Smooth muscle cell (in vitro differentiated cells): ENCODE results near the gene CCDC157. TPM values are rescaled to one million over a fixed set of nuclear protein-coding genes. Genes with fewer than 3 reads are reported as not detected.

ENCODE experiments used
- DNase-seq: peaks from one replicate; lab custom pipeline; 2025; ENCODE audit not compliant: unreplicated experiment; lab: John Stamatoyannopoulos, UW
- H2AFZ ChIP-seq: fragments of 200-600 bp; sonication (generic); 2 replicates; pipeline ENCODE4 v1.6.0; 2016; ENCODE audit warnings: antibody characterized with exemption, low read depth, mild to moderate bottlenecking
- H3F3A ChIP-seq: fragments of 200-600 bp; sonication (generic); 2 replicates; pipeline ENCODE4 v1.6.0; 2017; ENCODE audit warnings: antibody characterized with exemption, low read depth
- H3K27ac ChIP-seq: fragments of 200-600 bp; sonication (generic); 2 replicates; pipeline ENCODE4 v1.5.1; 2016; ENCODE audit warnings: low read depth, mild to moderate bottlenecking
- H3K27me3 ChIP-seq: fragments of 200-600 bp; sonication (generic); 2 replicates; pipeline ENCODE4 v1.6.1; 2016; ENCODE audit warnings: low read depth, mild to moderate bottlenecking
- H3K36me3 ChIP-seq: fragments of 200-600 bp; sonication (generic); 2 replicates; pipeline ENCODE4 v1.5.1; 2016; ENCODE audit warnings: low read depth
- H3K4me1 ChIP-seq: fragments of 200-600 bp; sonication (generic); 2 replicates; pipeline ENCODE4 v1.5.1; 2016; ENCODE audit warnings: low read depth
- H3K4me2 ChIP-seq: fragments of 200-600 bp; sonication (generic); 2 replicates; pipeline ENCODE4 v1.6.0; 2016; ENCODE audit warnings: mild to moderate bottlenecking
- H3K4me3 ChIP-seq: fragments of 200-600 bp; sonication (generic); 2 replicates; pipeline ENCODE4 v1.5.1; 2016; ENCODE audit warnings: mild to moderate bottlenecking
- H3K79me2 ChIP-seq: fragments of 200-600 bp; sonication (generic); 2 replicates; pipeline ENCODE4 v1.6.0; 2016; ENCODE audit warnings: low read depth, mild to moderate bottlenecking
- H3K9ac ChIP-seq: fragments of 200-600 bp; sonication (generic); 2 replicates; pipeline ENCODE4 v1.6.0; 2016; ENCODE audit warnings: low read depth
- H3K9me3 ChIP-seq: fragments of 200-600 bp; sonication (generic); replicated peaks from 2 replicates; pipeline ENCODE4 v1.5.1; 2016; ENCODE audit warnings: low read depth
- H4K20me1 ChIP-seq: fragments of 200-600 bp; sonication (generic); 2 replicates; pipeline ENCODE4 v1.6.0; 2016; ENCODE audit warnings: low read depth
- CTCF ChIP-seq: fragments of 200-600 bp; sonication (generic); IDR thresholded peaks from 2 replicates; pipeline ENCODE4 v1.5.1; 2017; ENCODE audit warnings: borderline replicate concordance, mild to moderate bottlenecking, antibody characterized with exemption; ENCODE audit not compliant: insufficient read depth, poor library complexity, severe bottlenecking
- WGBS: methylation state at CpG from one replicate; pipeline ENCODE4 v1.1.7; 2016; ENCODE audit warnings: low lambda C conversion rate; 5-methylcytosine and 5-hydroxymethylcytosine counted together
- polyA plus RNA-seq: library from polyadenylated mRNA; unstranded; fragments of >200 nt; fragmentation: Nextera tagmentation; extraction: Ambion mirVana; gene quantifications from 2 replicates; pipeline ENCODE4 v1.2.1, GENCODE V29; 2016
- total RNA-seq: library from RNA; depleted of rRNA; stranded (reverse); fragments of >200 nt; gene quantifications from 2 replicates; pipeline ENCODE4 v1.2.3, GENCODE V29; 2014

The CCDC157 gene
- total and polyA plus RNA-seq, 2 experiments from 2014 or later = 2.5 to 4.8 TPM

- WGBS = 75% methylated on average over 5 of the region's 5 CpGs
- H2AFZ ChIP-seq = no peak overlapping the region
- H4K20me1 ChIP-seq = peaks cover 99% of the 10 kb centered on the region
- peaks cover 87% of the 10 kb centered on the region for H3K79me2 ChIP-seq
- H3K9me3 ChIP-seq = no peaks in the 10 kb centered on the region
- H3K36me3 ChIP-seq = no peaks in the 10 kb centered on the region
- no peak for TF ChIP-seq CTCF
- no peak overlapping the region for H3K9ac ChIP-seq
- peaks cover 20% of the 10 kb centered on the region for H3K4me1 ChIP-seq
- peaks cover 34% of the 10 kb centered on the region for H3F3A ChIP-seq
- H3K4me2 ChIP-seq = no peak overlapping the region
- DNase-seq = no peak
- no peaks in the 10 kb centered on the region for H3K27me3 ChIP-seq
- H3K27ac ChIP-seq = peak overlapping the region; percentile 37
- H3K4me3 ChIP-seq = no peak overlapping the region
Measured at GRCh38 chr22:30308518-30309230, 48.1 kb upstream of the CCDC157 start.

GRCh38 chr22:30309951-30310741 lies 46.7 kb upstream of the CCDC157 start:
- H3K27me3 ChIP-seq = no peaks in the 10 kb centered on the region
- H3K79me2 ChIP-seq = peaks cover 91% of the 10 kb centered on the region
- no peak overlapping the region for H3K4me3 ChIP-seq
- DNase-seq = no peak
- peak overlapping the region; percentile 62 for H3K27ac ChIP-seq
- H3K36me3 ChIP-seq = no peaks in the 10 kb centered on the region
- H4K20me1 ChIP-seq = peaks cover 99% of the 10 kb centered on the region
- peaks cover 25% of the 10 kb centered on the region for H3F3A ChIP-seq
- 47% methylated on average over 7 of the region's 7 CpGs for WGBS
- H3K4me1 ChIP-seq = peaks cover 20% of the 10 kb centered on the region
- H3K9me3 ChIP-seq = no peaks in the 10 kb centered on the region
- H3K4me2 ChIP-seq = peak overlapping the region; percentile 45
- no peak overlapping the region for H2AFZ ChIP-seq
- H3K9ac ChIP-seq = peak overlapping the region; percentile 4
- no peak for TF ChIP-seq CTCF

GRCh38 chr22:30310881-30311771 lies 45.7 kb upstream of the CCDC157 start:
- peaks cover 99% of the 10 kb centered on the region for H4K20me1 ChIP-seq
- TF ChIP-seq CTCF = no peak
- H3K27ac ChIP-seq = peak overlapping the region; percentile 62
- H3K9ac ChIP-seq = peak overlapping the region; percentile 4
- peak overlapping the region; percentile 45 for H3K4me2 ChIP-seq
- H3K27me3 ChIP-seq = no peaks in the 10 kb centered on the region
- no peaks in the 10 kb centered on the region for H3K9me3 ChIP-seq
- DNase-seq = no peak
- peaks cover 20% of the 10 kb centered on the region for H3K4me1 ChIP-seq
- peaks cover 25% of the 10 kb centered on the region for H3F3A ChIP-seq
- WGBS = 65% methylated on average over 8 of the region's 8 CpGs
- H3K4me3 ChIP-seq = no peak overlapping the region
- peaks cover 93% of the 10 kb centered on the region for H3K79me2 ChIP-seq
- no peak overlapping the region for H2AFZ ChIP-seq
- no peaks in the 10 kb centered on the region for H3K36me3 ChIP-seq
